AG08395 (cell line): Measurements from ENCODE around the gene SLC39A13.

Experiments
- DNase-seq: peaks from one replicate; pipeline ENCODE4 v3.0.0; 2012; ENCODE audit warnings: mixed read lengths, low spot score

The SLC39A13 gene

DNA sequence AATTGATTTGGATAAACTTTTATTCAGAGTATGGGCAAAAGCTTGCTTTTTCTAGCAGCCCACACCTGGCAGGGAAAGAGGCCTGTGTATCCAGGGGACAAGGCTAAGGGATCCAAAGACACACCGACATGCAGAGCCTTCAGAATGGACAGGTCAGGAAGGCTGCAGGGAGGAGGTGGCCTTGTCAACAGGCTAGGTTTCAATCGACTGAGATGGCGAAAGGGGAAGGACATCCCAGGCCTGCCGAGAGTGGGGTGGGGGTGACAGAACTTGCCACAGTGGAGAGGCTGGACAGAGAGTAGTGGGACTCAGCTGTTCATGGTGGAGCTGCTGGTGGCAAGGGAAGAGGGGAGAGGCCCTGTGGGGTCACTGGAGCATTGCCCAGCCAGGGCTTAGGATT, 5.3 kb upstream of the SLC39A13 start:
- DNase-seq = no peak

DNA sequence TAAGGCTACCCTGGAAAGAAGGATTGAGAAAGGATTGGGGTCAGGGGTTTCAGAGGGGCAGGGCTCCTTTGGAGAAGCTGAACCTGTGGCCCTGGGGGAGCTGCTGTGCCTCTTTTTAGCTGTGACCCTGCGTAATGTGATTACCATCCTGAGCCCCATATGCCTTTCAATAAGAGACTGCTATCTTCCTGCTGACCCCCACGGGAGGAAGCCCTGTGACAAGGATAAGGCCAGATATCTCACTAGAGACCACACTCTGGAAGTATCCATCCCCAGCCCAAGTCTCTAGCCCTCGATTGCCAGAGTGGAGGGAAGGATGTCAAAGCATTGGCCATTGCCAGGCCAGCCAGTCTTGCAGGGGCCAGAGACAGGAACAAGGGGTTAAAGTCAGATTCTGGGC, 4.8 kb upstream of the SLC39A13 start:
- DNase-seq = no peak

DNA sequence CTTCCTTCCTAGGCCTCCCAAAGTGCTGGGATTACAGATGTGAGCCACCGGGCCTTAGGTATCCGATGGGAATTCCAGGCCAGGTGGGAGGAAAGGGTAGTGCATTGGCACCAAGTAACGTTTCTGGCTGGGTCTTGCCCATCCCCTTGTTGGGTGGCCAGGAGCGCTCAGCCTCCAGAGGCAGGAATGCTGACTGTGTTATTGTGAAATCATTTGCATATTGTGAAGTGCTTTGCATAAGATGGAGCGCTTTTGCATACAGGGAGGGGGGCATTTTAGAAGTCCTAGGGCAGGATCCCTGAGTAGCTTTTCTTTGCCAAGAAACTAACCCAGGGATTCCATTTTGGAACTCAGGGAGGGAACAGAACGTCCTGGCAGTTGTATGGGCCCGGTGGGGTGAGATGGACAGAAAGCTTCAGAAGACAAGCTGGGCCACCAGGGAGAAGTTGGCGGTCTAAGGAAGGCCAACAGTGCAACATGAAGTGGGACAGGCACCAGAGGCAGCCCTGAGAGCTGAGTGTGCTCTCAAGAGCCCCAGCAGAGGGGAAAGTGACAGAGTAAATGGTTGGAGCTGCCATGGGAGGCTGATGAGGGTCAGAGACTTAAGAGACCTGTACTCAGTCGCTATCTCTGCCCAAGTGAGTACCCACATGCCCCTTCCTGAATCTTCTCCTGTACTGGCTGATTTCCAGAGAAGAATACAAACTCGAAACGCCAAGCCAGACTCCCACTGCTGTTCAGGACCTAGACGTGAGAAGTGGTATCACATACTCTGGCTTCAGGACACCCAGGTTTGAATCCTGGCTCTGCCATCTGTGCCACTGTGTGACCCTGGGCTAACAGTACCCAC, 1.3 kb upstream of the SLC39A13 start:
- no peak for DNase-seq

DNA sequence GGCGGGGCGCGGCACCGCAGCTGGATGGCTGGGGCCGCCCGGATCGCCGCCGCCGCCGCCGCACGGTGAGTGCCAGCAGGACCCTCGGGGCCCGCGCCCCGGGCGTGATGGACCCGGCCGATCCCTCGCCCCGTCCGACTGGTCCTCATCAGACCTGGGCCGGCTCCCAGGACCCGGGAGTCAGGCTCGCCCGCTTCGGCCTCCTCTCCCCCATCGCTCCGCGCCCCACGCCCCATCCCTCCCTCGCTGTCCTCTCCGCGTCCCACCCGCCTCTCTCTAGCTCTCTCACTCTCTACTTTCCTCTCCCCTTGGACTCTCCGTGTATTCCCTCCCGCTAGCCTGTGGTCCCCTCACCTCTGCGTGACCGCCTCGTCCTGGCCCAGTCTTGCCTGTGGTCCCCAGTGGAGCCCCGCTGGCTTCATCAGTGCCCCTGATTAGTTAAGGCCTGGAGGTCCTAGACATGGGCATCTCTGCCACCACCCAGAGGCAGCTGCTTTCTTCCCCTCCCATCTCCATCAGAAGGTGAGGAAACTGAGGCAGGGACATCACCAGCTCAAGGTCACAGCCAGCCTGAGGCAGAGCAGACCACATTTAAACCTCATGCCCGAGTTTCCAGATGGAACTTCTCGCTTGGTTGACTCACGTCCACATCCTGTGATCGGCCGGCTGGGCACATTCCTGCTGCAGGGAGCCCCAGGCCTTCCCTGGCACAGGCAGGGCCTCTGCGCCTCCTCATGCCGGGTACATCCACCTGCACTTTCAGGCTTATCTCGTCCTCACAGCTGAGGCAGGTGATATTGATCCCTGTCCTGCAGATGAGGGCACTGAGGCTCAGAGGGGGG, 429 bp downstream of the SLC39A13 start:
- peak; percentile 84 for DNase-seq

DNA sequence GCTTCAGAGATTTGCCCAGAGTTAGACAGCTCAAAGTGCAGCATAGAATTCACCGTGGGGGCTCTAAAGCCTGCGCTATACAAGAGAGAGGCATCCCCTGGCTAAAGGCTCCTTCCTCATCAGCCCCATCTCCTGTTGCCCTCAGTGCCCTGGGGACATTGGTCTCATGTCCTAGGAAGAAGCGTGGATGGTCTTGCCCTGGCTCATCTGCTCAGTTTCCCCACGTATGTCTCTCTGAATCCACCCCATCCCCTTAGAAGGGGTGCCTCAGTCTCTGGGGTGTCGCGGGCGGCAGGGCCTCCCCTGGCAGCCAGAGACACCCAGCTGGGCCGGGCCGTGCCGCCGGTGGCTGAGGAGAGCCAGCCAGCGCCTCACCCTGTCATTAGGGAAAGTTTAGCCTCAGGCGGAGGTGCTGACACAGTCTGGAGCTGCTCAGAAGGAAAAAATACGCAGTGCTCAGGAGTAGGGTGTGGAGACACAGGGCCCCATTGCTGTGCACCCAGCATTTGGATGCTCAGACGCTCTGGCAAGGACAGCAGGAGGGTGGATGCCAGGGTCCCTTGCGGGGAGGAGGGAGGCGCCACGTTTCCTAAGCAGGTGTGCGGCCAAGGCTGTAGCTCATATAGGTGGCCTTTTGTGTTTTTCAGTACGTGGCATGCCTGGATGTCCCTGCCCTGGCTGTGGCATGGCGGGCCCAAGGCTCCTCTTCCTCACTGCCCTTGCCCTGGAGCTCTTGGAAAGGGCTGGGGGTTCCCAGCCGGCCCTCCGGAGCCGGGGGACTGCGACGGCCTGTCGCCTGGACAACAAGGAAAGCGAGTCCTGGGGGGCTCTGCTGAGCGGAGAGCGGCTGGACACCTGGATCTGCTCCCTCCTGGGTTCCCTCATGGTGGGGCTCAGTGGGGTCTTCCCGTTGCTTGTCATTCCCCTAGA, 1.3 kb downstream of the SLC39A13 start:
- peak; percentile 47 for DNase-seq

DNA sequence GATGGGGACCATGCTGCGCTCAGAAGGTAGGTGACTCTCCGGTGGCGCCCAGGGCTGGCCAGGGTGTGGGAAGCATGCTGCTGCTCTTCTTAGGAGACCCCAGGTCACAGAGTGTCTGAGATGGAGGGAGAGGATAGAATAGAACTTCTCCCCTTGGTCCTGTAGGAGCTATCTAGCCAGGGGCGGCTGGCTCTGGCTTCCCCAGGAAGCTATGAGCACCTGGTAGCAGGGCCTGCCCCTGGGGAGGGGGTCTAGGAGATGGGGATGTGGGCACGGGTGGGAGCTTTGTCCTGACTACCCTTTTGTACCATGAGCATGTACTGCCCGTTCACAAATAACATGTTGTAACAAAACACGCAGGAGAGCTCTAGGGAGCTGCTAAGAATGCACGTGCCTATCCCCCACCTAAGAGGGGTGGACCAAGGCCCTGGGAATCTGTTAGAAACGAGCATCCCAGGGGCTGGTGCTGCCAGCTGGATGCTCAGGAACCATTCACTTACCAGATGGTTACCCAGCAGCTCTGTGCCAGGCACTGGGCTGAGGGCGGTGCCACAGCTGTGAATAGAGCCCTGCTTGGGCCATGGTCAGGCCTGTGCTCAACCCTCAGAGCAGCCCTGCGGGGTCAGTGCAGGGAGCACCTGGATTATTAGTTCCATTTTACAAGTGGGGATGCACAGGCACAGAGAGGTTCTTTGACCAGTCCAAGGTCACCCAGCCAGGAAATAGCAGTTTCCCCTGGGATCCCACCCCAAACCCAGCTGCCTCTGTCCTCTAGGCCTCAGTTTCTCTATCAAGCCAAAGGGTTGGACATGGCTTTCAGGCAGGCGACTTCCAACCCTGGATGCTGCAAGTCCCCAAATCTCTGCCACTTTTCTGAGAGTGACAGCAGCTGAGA, 2.2 kb downstream of the SLC39A13 start:
- DNase-seq = no peak

DNA sequence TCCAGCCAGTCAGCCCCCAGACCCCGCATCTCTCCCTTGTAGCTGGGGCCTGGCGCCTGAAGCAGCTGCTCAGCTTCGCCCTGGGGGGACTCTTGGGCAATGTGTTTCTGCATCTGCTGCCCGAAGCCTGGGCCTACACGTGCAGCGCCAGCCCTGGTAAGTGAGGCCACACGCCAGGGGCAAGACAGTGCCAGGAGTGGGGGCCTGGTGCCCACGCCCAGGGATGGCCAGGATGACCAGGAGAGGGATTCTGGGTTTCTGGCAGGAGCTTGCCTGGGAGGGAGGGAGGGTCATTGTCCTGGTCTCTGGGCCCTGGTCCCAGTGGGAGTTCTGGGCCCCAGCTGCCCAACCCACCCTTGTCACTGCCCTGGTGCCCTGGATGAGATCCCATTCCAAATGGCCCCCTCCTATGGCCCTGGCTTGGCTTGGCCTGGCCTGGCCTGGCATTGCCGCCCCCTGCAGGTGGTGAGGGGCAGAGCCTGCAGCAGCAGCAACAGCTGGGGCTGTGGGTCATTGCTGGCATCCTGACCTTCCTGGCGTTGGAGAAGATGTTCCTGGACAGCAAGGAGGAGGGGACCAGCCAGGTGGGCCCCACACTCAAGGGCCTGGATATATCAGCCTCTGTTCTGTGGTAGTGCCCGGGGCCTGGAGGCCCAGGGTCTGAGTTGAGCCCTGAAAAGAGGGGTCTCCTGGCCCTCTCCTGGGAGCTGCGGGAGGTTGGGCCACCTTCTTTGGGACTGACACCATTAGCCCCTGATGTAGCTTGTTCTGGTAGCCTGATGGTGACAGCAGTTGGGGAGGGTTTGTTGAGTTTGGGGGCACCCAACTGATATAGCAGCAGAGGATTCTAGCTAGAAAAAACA, 3.7 kb downstream of the SLC39A13 start:
- no peak for DNase-seq

DNA sequence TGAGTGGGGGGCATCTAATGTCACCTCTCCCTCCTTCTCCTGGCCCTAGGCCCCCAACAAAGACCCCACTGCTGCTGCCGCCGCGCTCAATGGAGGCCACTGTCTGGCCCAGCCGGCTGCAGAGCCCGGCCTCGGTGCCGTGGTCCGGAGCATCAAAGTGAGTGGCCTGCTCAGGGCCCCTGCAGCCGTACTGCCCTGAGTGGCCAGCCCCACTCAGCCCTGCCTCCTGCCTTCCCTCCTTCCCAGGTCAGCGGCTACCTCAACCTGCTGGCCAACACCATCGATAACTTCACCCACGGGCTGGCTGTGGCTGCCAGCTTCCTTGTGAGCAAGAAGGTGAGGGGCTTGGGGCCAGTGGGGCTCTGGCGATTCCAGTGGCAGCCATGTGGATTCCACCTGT, 5.0 kb downstream of the SLC39A13 start:
- DNase-seq = no peak

DNA sequence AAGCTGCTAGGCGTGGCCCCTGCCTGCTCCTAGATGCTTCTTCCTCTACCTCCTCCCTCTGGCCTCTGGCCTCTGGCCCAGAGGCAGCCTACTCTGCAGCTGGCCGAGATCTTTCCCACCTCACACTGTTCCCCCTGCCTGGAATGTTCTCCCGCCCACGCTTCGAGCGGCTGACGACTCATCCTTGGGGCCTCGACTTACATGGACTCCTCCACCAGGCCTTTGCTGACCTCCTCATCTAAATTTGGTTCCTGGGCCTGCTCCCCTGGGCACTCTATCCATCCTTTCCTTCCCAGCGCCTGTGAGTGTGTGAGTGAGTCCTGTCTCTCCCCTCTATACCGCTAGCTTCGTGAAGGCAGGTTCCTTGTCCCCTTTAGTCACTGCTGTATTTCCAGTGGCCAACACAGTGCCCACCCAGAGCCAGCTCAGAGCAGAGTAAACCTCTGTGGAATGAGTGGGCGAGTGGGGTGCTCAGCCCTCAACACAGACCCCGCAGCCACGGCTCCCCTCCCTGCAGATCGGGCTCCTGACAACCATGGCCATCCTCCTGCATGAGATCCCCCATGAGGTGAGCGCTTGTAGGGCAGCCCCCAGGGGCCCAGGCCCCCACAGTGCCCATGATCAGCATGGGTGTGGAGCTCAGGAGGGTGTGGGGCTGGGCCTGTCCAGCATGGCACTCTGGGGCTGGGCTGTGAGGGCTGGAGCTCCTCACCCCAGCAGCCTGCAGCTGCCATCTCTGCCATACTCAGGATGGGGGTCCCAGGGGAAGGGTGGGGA, 5.7 kb downstream of the SLC39A13 start:
- peak; percentile 45 for DNase-seq

DNA sequence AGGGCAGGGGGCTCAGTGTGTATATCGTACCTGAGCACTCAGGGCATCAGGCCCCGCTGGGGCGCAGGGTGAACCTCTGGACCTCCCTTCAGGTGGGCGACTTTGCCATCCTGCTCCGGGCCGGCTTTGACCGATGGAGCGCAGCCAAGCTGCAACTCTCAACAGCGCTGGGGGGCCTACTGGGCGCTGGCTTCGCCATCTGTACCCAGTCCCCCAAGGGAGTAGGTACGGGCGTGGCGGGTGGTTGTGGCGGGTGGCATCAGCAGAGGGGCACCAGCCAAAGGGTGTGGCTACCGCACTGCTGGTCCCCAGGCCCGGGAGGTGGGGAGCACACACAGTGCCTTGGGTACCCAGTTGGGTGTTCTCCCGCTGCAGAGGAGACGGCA, 6.3 kb downstream of the SLC39A13 start:
- no peak for DNase-seq

DNA sequence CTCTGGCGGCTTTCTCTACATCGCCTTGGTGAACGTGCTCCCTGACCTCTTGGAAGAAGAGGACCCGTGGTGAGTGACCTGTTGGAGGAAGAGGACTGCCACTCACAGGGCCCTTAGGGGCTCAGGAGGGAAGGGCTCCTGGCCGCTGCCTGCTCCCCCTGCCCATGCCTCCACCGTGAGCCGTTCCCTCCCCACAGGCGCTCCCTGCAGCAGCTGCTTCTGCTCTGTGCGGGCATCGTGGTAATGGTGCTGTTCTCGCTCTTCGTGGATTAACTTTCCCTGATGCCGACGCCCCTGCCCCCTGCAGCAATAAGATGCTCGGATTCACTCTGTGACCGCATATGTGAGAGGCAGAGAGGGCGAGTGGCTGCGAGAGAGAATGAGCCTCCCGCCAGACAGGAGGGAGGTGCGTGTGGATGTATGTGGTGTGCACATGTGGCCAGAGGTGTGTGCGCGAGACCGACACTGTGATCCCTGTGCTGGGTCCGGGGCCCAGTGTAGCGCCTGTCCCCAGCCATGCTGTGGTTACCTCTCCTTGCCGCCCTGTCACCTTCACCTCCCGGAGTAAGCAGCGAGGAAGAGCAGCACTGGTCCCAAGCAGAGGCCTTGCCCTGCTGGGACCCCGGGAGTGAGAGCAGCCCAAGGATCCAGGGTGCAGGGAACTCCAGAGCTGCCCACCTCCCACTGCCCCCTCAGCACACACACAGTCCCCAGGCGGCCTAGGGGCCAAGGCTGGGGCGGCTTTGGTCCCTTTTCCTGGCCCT, 6.9 kb downstream of the SLC39A13 start:
- no peak for DNase-seq

DNA sequence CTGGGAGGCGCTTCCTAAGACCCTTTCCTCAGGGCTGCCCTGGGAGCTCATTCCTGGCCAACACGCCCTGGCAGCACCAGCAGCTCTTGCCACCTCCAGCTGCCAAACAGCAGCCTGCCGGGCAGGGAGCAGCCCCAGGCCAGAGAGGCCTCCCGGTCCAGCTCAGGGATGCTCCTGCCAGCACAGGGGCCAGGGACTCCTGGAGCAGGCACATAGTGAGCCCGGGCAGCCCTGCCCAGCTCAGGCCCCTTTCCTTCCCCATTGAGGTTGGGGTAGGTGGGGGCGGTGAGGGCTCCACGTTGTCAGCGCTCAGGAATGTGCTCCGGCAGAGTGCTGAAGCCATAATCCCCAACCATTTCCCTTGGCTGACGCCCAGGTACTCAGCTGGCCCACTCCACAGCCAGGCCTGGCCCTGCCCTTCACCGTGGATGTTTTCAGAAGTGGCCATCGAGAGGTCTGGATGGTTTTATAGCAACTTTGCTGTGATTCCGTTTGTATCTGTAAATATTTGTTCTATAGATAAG, 7.6 kb downstream of the SLC39A13 start:
- DNase-seq = peak; percentile 97

DNA sequence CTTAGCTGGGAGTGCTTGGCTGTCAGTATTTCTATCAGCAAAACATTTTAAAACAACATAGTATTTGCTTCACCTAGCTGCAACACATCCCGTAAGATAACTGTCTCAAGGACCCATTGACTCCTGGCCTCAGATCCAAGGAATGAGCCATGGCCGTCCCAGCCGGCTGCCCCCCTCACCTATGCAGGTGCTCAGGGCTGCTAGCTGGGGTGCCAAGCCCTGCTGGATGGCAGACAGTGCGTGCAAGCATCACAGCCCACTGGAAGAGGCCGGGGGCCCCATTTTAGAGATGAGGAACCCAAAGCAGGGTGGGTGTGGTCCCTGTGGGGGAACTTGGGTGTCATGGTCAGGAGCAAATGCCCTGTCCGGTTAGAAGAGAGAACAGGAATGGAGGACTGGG, 9.3 kb downstream of the SLC39A13 start:
- no peak for DNase-seq

DNA sequence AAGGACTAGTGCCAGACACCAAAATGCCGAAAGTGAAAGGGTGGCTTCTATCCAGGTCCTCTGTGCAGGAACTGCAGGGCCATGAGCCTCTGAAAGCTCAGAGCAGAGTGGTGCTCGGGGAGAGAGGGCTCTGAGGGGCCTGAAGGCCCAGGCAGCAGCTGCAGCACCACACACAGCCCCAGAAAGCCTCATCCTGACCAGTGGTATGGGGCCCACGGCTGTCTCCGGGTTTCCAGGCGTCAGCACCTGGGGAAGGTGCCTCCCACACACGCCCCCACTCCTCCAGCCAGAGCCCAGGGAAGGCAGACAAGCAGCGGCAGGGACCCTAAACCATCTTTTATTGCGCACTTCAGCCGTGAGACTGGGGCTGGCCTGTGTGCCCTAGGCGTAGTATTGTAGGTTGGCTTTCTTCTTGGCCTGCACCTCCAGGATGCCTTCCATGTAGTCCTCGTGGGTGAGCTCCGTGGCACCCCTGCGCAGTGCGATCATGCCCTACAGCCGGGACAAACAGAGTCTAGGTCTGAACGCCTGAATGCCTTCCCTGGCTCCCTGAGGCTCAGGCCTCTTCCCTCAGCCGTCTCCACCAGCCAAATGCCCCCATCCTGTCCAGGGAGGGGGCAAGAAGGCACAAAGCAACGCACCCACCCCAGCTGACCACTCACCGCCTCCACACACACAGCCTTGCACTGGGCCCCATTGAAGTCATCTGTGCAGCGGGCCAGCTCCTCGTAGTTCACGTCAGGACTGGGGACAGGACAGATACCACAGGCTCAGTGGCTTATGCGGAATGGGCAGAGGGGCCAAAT, 10.3 kb downstream of the SLC39A13 start:
- DNase-seq = no peak

DNA sequence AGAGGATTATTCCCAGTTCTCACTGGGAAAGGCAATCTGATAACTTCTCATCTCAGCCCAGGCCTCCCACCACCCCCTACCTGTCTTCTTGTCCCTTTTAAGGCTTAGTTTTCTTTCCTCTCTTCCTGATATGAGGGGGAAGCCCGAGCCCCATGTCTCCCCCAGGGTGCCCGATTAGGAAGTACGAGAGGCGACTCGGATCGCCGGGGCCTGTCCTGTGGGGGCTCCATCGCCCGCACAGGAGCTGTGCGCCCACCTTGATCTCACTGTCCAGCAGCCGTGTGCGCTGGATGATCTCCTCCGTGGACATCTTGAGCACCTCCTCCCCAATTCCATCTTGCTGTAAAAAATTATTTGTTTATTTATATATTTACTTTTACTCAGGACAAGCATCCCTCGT, 17.2 kb downstream of the SLC39A13 start:
- DNase-seq = no peak

DNA sequence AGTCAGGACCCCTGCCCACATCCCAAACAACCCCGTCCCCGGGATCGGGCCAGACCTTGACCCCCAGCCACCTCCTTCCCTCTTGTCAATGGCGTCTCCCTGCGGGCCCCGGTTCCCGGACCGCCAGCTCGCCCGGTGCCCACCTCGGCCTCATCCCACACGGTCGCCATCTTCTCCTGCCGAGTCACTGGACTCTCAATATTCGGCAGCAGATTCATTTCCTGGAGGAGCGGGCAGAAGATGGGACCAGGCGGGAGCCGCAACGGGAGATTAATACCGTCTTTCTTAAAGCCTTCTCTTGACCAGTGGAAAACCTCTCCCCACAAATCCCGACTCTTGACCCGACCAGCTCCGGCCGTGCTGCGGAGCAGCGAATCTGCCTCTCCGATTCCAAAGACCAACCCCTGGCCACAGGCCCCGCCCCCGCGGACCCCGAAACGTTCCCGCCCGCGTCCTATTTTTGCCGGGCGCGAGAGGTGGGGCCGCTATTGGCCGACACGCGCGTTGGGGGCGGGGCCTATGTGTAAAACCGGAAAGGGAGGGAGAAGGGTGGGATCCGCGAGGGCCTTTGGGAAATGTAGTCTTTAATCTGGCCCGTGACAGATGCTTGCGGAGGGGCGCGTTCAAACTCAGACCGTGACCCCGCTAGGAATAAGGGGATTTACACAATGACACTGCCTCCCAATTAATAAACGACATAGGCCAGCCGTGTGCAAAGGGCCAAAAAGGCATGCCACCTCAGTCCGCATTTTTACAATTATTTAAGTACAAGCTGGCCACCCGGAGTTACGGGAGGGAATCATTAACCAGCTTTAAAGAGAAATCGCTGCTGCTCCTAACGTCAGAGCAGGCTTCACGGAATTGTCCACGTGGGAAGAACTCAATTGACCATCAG, 17.9 kb downstream of the SLC39A13 start, which contains the start of gene PSMC3:
TSS of gene PSMC3 (minus strand) at position 378 of the 895 bp plus-strand sequence. CDS start at position 218, 160 bp downstream.
- peak; percentile 97 for DNase-seq
